ENCODE measurements around the gene BAIAP2L2. TPM values are rescaled to one million over a fixed set of nuclear protein-coding genes. Genes with fewer than 3 reads are reported as not detected.
A peak's percentile ranks its signal among the peaks of the same experiment; 100 is the strongest.

Gene BAIAP2L2
- total and polyA plus RNA-seq, 2 of the 4 experiments (the other 2 are of a cell fraction) = 0.18 to 0.46 TPM

DNA sequence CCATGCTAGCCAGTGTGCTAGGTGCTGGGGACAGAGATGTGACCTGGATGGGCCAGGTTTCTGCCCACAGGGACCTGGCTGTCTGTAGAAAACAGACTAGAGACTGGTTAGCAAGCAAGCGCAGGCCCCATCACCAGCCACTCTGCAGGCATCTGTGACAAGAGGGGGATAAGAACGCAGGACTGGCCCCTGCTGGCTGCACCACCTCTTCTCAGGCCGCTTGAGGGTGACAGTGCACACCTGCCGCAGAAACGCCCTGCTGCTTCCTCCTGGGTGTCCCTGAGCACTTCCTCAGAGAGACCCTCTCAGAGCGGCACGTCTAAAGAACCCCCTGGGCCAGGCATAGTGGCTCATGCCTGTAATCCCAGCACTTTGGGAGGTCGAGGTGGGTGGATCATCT is 59.2 kb downstream of the BAIAP2L2 start:
- CTCF ChIA-PET = interaction anchor here (0.9 to 1.7 kb wide), 2 partner anchors 17 to 520 kb away, joined by 4 to 7 read pairs; no protein-coding TSS in a partner anchor
- peaks cover 5% of the 10 kb centered on the region; the same call in 1 of the 2 replicates for H3K27me3 ChIP-seq (ENCODE audit: control insufficient read depth, insufficient read depth, low read length)
- H2BK20ac ChIP-seq (ENCODE audit: low read depth, low read length) = no peak overlapping the region
- no peak overlapping the region for H2AFZ ChIP-seq (replicated peaks; ENCODE audit: low read length, poor library complexity)
- no peak for ATAC-seq (ENCODE audit: low read depth)
- H3K9ac ChIP-seq (ENCODE audit: low read depth, low read length) = no peak overlapping the region
- dilution Hi-C loops (cut with HindIII; ENCODE audit: low sequenced_read_pairs, unreplicated experiment) (no loop called here), intact Hi-C loops (cut with micrococcal nuclease) (loop anchor here (5.0 to 10.0 kb wide), 2 partner anchors 654 to 716 kb away; partner anchors contain the start of genes GTPBP1 and JOSD1), in situ Hi-C loops (cut with MboI; ENCODE audit: low sequenced_read_pairs) (loop anchor here (10.0 kb wide), 1 partner anchor 524 kb away; the partner anchor contains the start of gene DMC1)
- no peak overlapping the region for H3K4me2 ChIP-seq (ENCODE audit: low read depth, low read length)
- no peak overlapping the region for H4K5ac ChIP-seq (ENCODE audit: low read depth, low read length)
- no peak overlapping the region for H4K91ac ChIP-seq (ENCODE audit: insufficient read depth, low read depth, low read length)
- no peaks in the 10 kb centered on the region for H3K9me3 ChIP-seq (ENCODE audit: control insufficient read depth, insufficient read depth, low read length)
- TF ChIP-seq RCOR1 (IDR thresholded peaks at IDR 0.05; ENCODE audit: insufficient replicate concordance, low read length) (no peak), FOS (IDR thresholded peaks at IDR 0.05; ENCODE audit: low read depth, low read length) (no peak), MAFK (IDR thresholded peaks at IDR 0.05; ENCODE audit: low read depth, low read length) (no peak), CEBPB (IDR thresholded peaks at IDR 0.05; ENCODE audit: low read depth, low read length) (no peak), MAZ (IDR thresholded peaks at IDR 0.05; ENCODE audit: borderline replicate concordance, low read depth, low read length) (no peak), CHD1 (IDR thresholded peaks at IDR 0.05; ENCODE audit: low read depth, low read length) (no peak), ELK1 (IDR thresholded peaks at IDR 0.05; ENCODE audit: borderline replicate concordance, low read depth, low read length) (no peak), POLR2A (IDR thresholded peaks at IDR 0.05; ENCODE audit: low read depth, low read length) (no peak), SMC3 (IDR thresholded peaks at IDR 0.05; ENCODE audit: low read depth, low read length) (no peak), MXI1 (IDR thresholded peaks at IDR 0.05; ENCODE audit: borderline replicate concordance, low read depth, low read length) (no peak), RFX5 (IDR thresholded peaks at IDR 0.05; ENCODE audit: low read depth, low read length) (no peak)
- TF ChIP-seq, protein P1, sequence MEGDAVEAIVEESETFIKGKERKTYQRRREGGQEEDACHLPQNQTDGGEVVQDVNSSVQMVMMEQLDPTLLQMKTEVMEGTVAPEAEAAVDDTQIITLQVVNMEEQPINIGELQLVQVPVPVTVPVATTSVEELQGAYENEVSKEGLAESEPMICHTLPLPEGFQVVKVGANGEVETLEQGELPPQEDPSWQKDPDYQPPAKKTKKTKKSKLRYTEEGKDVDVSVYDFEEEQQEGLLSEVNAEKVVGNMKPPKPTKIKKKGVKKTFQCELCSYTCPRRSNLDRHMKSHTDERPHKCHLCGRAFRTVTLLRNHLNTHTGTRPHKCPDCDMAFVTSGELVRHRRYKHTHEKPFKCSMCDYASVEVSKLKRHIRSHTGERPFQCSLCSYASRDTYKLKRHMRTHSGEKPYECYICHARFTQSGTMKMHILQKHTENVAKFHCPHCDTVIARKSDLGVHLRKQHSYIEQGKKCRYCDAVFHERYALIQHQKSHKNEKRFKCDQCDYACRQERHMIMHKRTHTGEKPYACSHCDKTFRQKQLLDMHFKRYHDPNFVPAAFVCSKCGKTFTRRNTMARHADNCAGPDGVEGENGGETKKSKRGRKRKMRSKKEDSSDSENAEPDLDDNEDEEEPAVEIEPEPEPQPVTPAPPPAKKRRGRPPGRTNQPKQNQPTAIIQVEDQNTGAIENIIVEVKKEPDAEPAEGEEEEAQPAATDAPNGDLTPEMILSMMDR (conservative IDR thresholded peaks at IDR 0.05; ENCODE audit: low read depth, low read length) = no peak
- TF ChIP-seq, protein P2, sequence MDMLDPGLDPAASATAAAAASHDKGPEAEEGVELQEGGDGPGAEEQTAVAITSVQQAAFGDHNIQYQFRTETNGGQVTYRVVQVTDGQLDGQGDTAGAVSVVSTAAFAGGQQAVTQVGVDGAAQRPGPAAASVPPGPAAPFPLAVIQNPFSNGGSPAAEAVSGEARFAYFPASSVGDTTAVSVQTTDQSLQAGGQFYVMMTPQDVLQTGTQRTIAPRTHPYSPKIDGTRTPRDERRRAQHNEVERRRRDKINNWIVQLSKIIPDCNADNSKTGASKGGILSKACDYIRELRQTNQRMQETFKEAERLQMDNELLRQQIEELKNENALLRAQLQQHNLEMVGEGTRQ (IDR thresholded peaks at IDR 0.05; ENCODE audit: low read depth, low read length) = no peak
- no peak overlapping the region for H3K56ac ChIP-seq (ENCODE audit: extremely low read depth, insufficient read depth, low read length)
- H3K27ac ChIP-seq (ENCODE audit: insufficient read depth, low read length) = no peak overlapping the region
- H2AK9ac ChIP-seq (replicated peaks; ENCODE audit: low read depth, low read length, poor library complexity) = no peak overlapping the region
- no CpG with 5 or more reads among the region's 8 CpGs for WGBS, 2 experiments (ENCODE audit: extremely low coverage in 2 of 2, insufficient read length in 1 of 2)
- no peak overlapping the region for H3K18ac ChIP-seq (ENCODE audit: low read depth, low read length)
- H2BK15ac ChIP-seq (ENCODE audit: low read depth, low read length) = no peak overlapping the region
- no peak overlapping the region for H4K8ac ChIP-seq (ENCODE audit: low read depth in 2 of 2, low read length in 2 of 2)
- no peaks in the 10 kb centered on the region; the same call in 1 of the 2 replicates for H4K20me1 ChIP-seq (ENCODE audit: insufficient read depth, low read length)
- no peak overlapping the region for H2BK5ac ChIP-seq (ENCODE audit: low read depth, low read length, poor library complexity, severe bottlenecking)
- no peak overlapping the region for H3K23ac ChIP-seq (ENCODE audit: low read depth, low read length)
- no peak overlapping the region for H3K4me3 ChIP-seq (ENCODE audit: insufficient read depth, low read depth, low read length)
- POLR2A ChIA-PET (ENCODE audit: unreplicated experiment) = no interaction called here
- H3K14ac ChIP-seq (replicated peaks; ENCODE audit: low read depth, low read length) = no peak overlapping the region
- no peak overlapping the region for H2BK120ac ChIP-seq (ENCODE audit: low read depth, low read length)
- no peaks in the 10 kb centered on the region for H3K79me1 ChIP-seq (ENCODE audit: low read depth in 1 of 2, low read length in 2 of 2)
- no peak for DNase-seq
- peaks cover 2% of the 10 kb centered on the region for H3K4me1 ChIP-seq (ENCODE audit: control insufficient read depth, insufficient read depth, low read length)
- no peaks in the 10 kb centered on the region for H3K9me1 ChIP-seq (ENCODE audit: insufficient read depth, low read length)
- no peak overlapping the region for H3K4ac ChIP-seq (ENCODE audit: low read depth, low read length)
- H3K36me3 ChIP-seq (ENCODE audit: control insufficient read depth, insufficient read depth, low read length) = no peaks in the 10 kb centered on the region
- BruUV-seq (replicated peaks) = no TSS peak
- H2AK5ac ChIP-seq (ENCODE audit: low read depth, low read length) = 0 out of 2 replicates have a peak overlapping the region, but pooled peaks have one; percentile 5

Data from IMR-90 (cell line).